Measurements from ENCODE around the gene ATXN1. TPM values are rescaled to one million over a fixed set of nuclear protein-coding genes. Genes with fewer than 3 reads are reported as not detected.

ATXN1 gene
- total RNA-seq, 1 experiment from 2014 or later, result 8.1 TPM

GRCh38 chr6:16623731-16624130 lies 137.5 kb downstream of the ATXN1 start:
- Mint-ChIP-seq H3K4me1 (peaks cover 4% of the 10 kb centered on the region; the same call in 1 of the 2 replicates), H3K27me3 (ENCODE audit: low read depth) (no peaks in the 10 kb centered on the region), H3K36me3 (peaks cover 3% of the 10 kb centered on the region; the same call in 1 of the 2 replicates), H3K4me3 (no peak overlapping the region), H3K9me3 (peaks cover 4% of the 10 kb centered on the region), H3K27ac (no peak overlapping the region)
- ChIA-PET CTCF (no interaction called here), POLR2A (no interaction called here)
- TF ChIP-seq GTF2I (CRISPR knock-in tag; conservative IDR thresholded peaks at IDR 0.05) (no peak), NFE2L1 (CRISPR knock-in tag; IDR thresholded peaks at IDR 0.05) (no peak), GABPB1 (CRISPR knock-in tag; IDR thresholded peaks at IDR 0.05) (no peak), AFF4 (CRISPR knock-in tag; IDR thresholded peaks at IDR 0.05; ENCODE audit: borderline replicate concordance) (no peak), FOXP1 (CRISPR knock-in tag; IDR thresholded peaks at IDR 0.05; ENCODE audit: borderline replicate concordance) (no peak), ERG (CRISPR knock-in tag; IDR thresholded peaks at IDR 0.05) (no peak), KAT7 (CRISPR knock-in tag; IDR thresholded peaks at IDR 0.05; ENCODE audit: borderline replicate concordance) (no peak)
- TF ChIP-seq, protein P1, sequence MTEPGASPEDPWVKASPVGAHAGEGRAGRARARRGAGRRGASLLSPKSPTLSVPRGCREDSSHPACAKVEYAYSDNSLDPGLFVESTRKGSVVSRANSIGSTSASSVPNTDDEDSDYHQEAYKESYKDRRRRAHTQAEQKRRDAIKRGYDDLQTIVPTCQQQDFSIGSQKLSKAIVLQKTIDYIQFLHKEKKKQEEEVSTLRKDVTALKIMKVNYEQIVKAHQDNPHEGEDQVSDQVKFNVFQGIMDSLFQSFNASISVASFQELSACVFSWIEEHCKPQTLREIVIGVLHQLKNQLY (CRISPR knock-in tag; IDR thresholded peaks at IDR 0.05), result no peak
- TF ChIP-seq, protein P2, sequence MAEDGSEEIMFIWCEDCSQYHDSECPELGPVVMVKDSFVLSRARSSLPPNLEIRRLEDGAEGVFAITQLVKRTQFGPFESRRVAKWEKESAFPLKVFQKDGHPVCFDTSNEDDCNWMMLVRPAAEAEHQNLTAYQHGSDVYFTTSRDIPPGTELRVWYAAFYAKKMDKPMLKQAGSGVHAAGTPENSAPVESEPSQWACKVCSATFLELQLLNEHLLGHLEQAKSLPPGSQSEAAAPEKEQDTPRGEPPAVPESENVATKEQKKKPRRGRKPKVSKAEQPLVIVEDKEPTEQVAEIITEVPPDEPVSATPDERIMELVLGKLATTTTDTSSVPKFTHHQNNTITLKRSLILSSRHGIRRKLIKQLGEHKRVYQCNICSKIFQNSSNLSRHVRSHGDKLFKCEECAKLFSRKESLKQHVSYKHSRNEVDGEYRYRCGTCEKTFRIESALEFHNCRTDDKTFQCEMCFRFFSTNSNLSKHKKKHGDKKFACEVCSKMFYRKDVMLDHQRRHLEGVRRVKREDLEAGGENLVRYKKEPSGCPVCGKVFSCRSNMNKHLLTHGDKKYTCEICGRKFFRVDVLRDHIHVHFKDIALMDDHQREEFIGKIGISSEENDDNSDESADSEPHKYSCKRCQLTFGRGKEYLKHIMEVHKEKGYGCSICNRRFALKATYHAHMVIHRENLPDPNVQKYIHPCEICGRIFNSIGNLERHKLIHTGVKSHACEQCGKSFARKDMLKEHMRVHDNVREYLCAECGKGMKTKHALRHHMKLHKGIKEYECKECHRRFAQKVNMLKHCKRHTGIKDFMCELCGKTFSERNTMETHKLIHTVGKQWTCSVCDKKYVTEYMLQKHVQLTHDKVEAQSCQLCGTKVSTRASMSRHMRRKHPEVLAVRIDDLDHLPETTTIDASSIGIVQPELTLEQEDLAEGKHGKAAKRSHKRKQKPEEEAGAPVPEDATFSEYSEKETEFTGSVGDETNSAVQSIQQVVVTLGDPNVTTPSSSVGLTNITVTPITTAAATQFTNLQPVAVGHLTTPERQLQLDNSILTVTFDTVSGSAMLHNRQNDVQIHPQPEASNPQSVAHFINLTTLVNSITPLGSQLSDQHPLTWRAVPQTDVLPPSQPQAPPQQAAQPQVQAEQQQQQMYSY (CRISPR knock-in tag; IDR thresholded peaks at IDR 0.05), result no peak
- ATAC-seq (no peak), DNase-seq (ENCODE audit: low spot score) (no peak)

- ChIA-PET CTCF (no interaction called here), POLR2A (interaction anchor here (0.5 kb wide), 1 partner anchor 382 kb away, joined by 3 read pairs; no protein-coding TSS in a partner anchor)
- H3K9me3 Mint-ChIP-seq, result no peaks in the 10 kb centered on the region
- no peaks in the 10 kb centered on the region for H3K36me3 Mint-ChIP-seq
- H3K4me3 Mint-ChIP-seq, result no peak overlapping the region
- no peak for DNase-seq (ENCODE audit: low spot score)
- H3K27me3 Mint-ChIP-seq (ENCODE audit: low read depth), result no peaks in the 10 kb centered on the region
- ATAC-seq, result no peak
- H3K27ac Mint-ChIP-seq, result no peak overlapping the region
- H3K4me1 Mint-ChIP-seq, result peaks cover 4% of the 10 kb centered on the region; the same call in 1 of the 2 replicates
- TF ChIP-seq ELF4 (CRISPR knock-in tag; IDR thresholded peaks at IDR 0.05; ENCODE audit: low read depth) (no peak), JUN (CRISPR knock-in tag; IDR thresholded peaks at IDR 0.05) (no peak), NR2C2 (CRISPR knock-in tag; IDR thresholded peaks at IDR 0.05) (no peak), IRF1 (CRISPR knock-in tag; IDR thresholded peaks at IDR 0.05) (no peak), SP1 (CRISPR knock-in tag; conservative IDR thresholded peaks at IDR 0.05) (no peak), SMAD3 (CRISPR knock-in tag; IDR thresholded peaks at IDR 0.05; ENCODE audit: borderline replicate concordance) (no peak), FOXJ3 (CRISPR knock-in tag; IDR thresholded peaks at IDR 0.05; ENCODE audit: borderline replicate concordance) (no peak), ZNF317 (CRISPR knock-in tag; IDR thresholded peaks at IDR 0.05; ENCODE audit: borderline replicate concordance, low read depth) (no peak), ZNF263 (CRISPR knock-in tag; IDR thresholded peaks at IDR 0.05; ENCODE audit: low read depth) (no peak), ESRRA (CRISPR knock-in tag; IDR thresholded peaks at IDR 0.05; ENCODE audit: borderline replicate concordance) (no peak)
- TF ChIP-seq, protein P3, sequence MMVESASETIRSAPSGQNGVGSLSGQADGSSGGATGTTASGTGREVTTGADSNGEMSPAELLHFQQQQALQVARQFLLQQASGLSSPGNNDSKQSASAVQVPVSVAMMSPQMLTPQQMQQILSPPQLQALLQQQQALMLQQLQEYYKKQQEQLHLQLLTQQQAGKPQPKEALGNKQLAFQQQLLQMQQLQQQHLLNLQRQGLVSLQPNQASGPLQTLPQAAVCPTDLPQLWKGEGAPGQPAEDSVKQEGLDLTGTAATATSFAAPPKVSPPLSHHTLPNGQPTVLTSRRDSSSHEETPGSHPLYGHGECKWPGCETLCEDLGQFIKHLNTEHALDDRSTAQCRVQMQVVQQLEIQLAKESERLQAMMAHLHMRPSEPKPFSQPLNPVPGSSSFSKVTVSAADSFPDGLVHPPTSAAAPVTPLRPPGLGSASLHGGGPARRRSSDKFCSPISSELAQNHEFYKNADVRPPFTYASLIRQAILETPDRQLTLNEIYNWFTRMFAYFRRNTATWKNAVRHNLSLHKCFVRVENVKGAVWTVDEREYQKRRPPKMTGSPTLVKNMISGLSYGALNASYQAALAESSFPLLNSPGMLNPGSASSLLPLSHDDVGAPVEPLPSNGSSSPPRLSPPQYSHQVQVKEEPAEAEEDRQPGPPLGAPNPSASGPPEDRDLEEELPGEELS (CRISPR knock-in tag; IDR thresholded peaks at IDR 0.05), result no peak
- TF ChIP-seq, protein P4, sequence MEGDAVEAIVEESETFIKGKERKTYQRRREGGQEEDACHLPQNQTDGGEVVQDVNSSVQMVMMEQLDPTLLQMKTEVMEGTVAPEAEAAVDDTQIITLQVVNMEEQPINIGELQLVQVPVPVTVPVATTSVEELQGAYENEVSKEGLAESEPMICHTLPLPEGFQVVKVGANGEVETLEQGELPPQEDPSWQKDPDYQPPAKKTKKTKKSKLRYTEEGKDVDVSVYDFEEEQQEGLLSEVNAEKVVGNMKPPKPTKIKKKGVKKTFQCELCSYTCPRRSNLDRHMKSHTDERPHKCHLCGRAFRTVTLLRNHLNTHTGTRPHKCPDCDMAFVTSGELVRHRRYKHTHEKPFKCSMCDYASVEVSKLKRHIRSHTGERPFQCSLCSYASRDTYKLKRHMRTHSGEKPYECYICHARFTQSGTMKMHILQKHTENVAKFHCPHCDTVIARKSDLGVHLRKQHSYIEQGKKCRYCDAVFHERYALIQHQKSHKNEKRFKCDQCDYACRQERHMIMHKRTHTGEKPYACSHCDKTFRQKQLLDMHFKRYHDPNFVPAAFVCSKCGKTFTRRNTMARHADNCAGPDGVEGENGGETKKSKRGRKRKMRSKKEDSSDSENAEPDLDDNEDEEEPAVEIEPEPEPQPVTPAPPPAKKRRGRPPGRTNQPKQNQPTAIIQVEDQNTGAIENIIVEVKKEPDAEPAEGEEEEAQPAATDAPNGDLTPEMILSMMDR (IDR thresholded peaks at IDR 0.05), result no peak
Observed at GRCh38 chr6:16623029-16623653, 138.1 kb downstream of the ATXN1 start.

Measured in WTC11 (cell line).